DMS53 treated with DMSO at 0.1 percent for 48 hours (cell line): Measurements from ENCODE around the gene MPRIP.
"Not testable (repeated sequence)": the region's sequence is repeated elsewhere in the genome, so short reads cannot be mapped to it uniquely, and the experiment has no call there.

Source experiments
- DNase-seq: peaks from one replicate; lab custom pipeline; 2025; ENCODE audit not compliant: unreplicated experiment; lab: John Stamatoyannopoulos, UW

MPRIP gene

GRCh38 chr17:17125136-17126084, 83.2 kb downstream of the MPRIP start:
- DNase-seq: no peak

GRCh38 chr17:17126131-17127110, 84.2 kb downstream of the MPRIP start:
- no peak for DNase-seq

GRCh38 chr17:17127156-17127555, 84.9 kb downstream of the MPRIP start:
- DNase-seq: no peak

- no peak for DNase-seq
Observed at GRCh38 chr17:17127730-17128291, 85.6 kb downstream of the MPRIP start.

- no peak for DNase-seq
Observed at GRCh38 chr17:17128476-17129075, 86.3 kb downstream of the MPRIP start.

GRCh38 chr17:17129466-17129865, 87.2 kb downstream of the MPRIP start:
- no peak for DNase-seq

GRCh38 chr17:17130077-17130844, 88.0 kb downstream of the MPRIP start:
- DNase-seq: no peak

GRCh38 chr17:17131839-17132238, 89.6 kb downstream of the MPRIP start:
- DNase-seq: no peak

- no peak for DNase-seq
Observed at GRCh38 chr17:17132746-17133145, 90.5 kb downstream of the MPRIP start.

- DNase-seq: no peak
Observed at GRCh38 chr17:17134051-17134956, 92.0 kb downstream of the MPRIP start.

- DNase-seq: no peak
Observed at GRCh38 chr17:17134957-17135333, 92.7 kb downstream of the MPRIP start.

- not testable (repeated sequence) for DNase-seq
Observed at GRCh38 chr17:17136221-17136620, 94.0 kb downstream of the MPRIP start.

- DNase-seq: no peak
Observed at GRCh38 chr17:17137731-17138585, 95.7 kb downstream of the MPRIP start.

- no peak for DNase-seq
Observed at GRCh38 chr17:17139972-17140589, 97.8 kb downstream of the MPRIP start.

- DNase-seq: no peak
Observed at GRCh38 chr17:17140590-17140980, 98.3 kb downstream of the MPRIP start.

- DNase-seq: no peak
Observed at GRCh38 chr17:17141279-17141678, 99.0 kb downstream of the MPRIP start.

GRCh38 chr17:17141860-17142552, 99.7 kb downstream of the MPRIP start:
- DNase-seq: no peak
